DLD1 (cell line): Measurements from ENCODE around the gene SLC2A4.
"Not testable (repeated sequence)": the region's sequence is repeated elsewhere in the genome, so short reads cannot be mapped to it uniquely, and the experiment has no call there.

Experiments used
- in situ Hi-C: cut with HindIII; loops from 2 replicates; pipeline ENCODE4 v1.10.0; 2017; ENCODE audit warnings: low sequenced_read_pairs

The SLC2A4 gene

DNA sequence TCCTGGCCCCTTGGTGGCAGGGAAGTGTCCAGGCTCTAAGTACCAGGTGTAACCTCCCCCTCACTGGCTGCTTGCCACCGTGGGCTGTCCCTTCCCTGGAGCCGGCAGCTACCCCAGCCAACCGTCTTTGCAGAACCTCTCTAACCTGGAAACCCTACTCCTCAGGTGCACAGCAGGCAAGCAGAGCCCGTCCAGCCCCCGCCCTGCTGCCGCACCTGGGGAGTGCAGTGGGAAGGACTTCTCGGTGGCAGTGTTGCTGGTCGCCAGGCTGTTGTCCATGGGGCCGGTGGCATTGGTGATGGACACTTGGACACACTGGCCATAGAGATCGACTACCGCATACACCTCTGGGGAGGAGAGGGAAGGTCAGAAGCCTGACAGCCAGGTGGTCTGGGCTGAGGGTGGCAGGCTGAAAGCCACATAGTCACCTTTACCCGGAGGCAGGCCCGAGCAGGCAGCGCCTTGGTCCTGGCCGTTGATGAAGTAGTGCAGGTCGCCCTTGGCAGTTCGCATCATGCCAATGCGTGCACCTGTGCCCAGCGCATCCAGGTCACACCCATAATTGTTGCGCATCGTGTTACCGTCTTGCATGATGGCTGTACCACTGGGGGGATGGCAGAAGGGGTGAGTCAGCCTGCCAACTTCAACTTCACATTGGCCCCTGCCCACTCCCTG is 41.1 kb downstream of the SLC2A4 start:
- in situ Hi-C loops = no loop called here

DNA sequence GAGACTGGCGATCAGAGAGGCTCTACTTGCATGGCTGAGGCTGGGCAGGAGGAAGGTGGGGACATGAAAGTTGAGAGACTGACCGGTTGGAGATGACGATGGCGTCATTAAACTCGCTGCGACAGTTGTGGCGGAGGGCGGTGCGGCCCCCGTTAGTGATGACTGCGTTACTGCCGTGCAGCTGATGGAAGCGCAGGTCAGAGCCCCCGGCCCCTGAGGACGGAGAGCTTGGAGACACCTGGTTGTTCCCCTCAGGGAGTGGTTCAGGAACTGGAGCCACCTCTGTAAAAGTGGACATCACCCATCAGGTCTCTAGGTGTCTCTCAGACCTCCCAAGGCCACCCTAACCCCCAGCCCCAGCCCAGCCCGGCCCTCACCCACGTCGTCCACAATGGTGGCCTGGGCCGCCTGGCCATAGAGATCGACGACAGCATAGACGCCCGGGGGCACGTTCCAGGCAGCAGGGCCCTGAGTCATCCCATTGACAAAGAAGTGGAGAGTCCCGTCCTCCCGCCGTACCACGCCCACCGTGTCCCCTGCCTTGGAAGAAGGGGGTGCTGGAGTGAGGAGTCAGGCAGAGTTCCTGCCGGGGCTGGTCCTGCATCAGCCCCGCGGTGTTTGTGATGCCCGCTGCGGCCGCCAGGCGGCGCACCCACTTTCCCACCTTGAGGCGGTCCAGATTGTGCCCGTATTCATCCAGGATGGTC is 42.4 kb downstream of the SLC2A4 start:
- in situ Hi-C loops = no loop called here

DNA sequence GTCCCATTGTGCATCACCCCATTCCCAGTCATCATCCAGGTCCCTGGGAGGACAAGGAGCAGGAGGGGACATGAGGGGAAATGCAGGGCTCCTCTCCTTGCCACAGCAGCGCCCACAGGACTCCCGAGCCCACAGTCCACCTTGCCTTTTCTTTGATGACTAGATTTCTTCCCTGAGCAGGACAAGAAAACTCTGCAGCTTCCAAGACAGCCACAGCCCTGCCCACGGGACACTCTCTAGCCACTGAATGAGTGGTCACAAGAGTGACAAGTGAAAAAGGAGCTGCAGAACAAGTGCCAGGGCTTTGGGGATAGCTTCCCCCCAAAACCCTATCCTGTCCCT is 42.9 kb downstream of the SLC2A4 start:
- in situ Hi-C loops = no loop called here

DNA sequence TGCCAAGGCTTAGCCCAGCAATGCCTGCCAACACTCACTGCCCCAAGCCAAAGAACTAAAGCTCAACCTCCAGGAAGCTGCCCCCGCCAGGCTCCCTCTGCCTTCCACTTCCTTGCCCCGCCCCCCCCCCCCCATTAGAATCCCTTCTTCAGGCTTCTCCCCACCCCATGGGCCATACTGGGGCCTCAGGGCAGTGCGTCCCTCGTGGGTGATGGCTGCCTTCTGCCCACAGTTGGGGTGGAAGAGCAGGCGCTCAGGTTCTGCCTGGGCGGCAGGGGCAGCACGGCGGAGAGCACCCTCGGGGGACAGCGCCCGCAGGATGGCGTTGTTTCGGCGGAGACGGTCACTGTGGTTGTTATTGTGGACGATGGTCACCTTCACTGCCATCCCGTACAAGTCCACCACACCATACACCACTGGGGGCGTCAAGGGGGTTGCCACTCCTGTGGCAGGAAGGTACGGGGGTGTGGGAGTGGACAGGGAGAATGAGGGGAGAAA is 43.6 kb downstream of the SLC2A4 start:
- in situ Hi-C loops = no loop called here

DNA sequence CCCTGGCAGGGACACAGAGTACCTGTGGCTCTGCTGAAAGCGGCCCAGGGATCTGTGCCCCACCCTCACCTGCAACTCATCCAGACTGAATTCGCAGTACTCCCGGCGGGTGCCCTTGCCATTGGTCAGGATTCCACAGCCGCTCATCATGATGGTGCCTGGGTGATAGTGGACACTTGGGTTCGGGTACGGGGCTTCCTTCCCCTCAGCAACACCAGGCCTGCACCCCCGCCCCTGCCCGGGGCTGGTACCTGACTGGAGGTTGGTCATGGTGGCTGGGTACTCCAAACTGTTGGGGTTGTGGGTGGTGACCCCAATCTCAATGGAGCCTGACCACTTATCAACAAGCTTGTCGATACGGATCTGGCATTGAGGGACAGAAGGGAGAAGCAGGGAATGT is 44.7 kb downstream of the SLC2A4 start:
- in situ Hi-C loops = no loop called here

DNA sequence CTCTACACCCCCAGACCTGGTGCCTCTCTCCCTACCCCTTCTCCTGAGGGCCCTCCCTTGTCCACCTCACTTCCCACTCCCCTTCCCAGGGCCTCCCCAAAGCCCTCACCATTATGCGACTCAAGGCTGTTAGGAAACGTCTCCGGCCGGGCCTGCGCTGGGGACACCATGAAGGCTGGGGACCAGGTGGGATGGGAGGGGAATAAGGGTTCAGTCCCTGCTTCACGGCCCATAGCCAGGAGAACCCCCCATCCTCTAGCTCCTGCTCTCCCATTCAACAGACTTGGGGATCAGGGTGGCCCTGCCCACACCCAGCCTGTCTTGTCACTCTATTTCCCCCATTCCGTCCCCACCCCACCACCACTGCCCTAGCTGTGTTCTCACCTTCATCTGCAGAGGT is 45.5 kb downstream of the SLC2A4 start:
- in situ Hi-C loops = no loop called here

DNA sequence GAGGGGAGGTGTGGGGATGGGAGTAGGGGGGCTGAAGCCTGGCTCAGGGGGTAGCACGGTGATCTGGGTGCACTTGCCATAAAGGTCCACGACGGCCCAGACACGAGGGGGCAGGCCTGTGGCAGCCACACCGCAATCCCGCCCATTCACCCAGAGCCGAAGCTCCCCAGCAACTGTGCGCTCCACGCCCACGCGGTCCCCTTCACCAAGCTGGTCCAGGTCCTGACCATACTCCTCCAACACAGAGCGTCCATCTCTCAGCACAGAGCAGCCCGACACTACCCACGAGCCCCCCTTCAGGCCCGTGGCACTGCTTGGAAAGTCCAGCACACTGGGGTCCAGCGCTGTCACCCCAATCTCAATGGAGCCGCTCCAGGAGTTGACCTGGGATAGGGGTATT is 46.0 kb downstream of the SLC2A4 start:
- in situ Hi-C loops = no loop called here

DNA sequence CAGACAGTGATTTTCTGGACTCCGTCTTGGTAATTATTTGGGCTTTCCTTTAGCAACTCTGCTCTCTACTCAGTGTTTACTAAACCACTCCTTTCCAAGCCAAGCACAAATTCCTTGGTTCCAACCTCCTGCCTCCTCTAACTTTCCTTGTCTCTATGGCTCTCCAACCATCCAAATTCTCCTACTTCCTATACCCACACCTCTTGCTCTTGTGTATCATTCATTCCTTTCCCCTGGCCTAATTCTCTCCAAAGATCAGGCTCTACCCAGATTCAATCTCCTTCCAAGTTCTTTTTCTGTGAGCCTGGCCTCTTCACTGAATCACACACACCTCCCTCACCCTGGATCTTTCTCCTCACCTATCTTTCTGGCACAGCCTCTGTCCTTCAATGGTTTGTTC is 46.5 kb downstream of the SLC2A4 start:
- in situ Hi-C loops = no loop called here

DNA sequence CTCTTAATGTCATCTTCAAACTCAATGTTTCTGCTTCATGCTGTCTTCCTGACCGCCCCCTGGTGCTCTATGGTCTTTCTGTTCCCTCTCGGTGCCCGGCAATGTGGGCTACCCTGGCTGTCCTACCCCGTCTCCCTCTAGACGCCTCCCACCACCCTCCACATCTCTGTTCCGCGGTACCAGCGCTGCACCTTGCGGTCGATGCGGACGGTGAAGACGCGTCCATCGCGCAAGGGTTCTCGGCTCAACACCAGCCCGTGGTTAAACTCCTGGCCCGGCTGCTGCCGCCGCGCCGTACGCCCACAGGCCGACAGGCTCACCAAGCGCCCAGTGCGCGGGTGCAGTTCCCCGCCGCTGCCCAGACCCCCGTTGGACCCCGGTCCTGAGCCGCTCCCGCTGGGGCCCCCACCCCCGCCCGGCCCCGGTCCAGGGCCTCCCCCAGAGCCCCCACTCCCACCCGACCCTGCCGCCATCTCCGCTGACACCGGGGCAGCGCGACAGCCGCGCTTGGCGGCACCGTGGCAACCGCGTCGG is 47.4 kb downstream of the SLC2A4 start, which contains the start of gene NEURL4:
TSS of gene NEURL4 (minus strand) at position 496 of the 534 bp plus-strand sequence. CDS start at position 473, 23 bp downstream.
- in situ Hi-C loops = no loop called here

DNA sequence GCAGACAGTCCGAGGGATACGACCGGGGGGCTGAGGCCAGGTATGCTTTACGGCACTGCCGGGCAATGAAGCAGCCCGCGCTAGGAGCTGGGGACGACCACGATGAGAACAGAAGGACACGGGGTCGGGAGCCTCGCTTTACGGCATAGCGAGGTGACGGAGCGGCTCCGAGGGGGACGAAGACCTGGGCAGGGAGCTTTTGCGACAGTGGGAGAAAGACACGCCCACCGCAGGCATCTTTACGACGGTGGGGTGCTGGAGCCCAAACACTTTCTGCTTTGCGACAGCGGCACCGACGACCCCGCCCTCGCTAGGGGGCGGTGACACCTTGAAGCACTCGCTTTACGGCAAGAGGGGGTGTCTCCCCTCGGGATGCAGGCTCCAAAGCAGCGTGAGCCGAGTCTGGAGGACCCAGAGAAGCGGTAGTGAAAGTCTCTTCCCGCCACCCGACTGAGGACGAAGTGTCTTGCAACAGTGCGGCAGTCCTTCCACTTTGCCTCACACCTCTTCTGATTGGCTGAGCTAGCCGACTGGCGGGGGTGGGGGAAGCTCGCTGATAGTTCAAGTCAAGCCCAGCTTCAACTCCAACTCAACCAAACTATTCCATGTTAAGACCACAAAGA is 48.0 kb downstream of the SLC2A4 start:
- in situ Hi-C loops = no loop called here

DNA sequence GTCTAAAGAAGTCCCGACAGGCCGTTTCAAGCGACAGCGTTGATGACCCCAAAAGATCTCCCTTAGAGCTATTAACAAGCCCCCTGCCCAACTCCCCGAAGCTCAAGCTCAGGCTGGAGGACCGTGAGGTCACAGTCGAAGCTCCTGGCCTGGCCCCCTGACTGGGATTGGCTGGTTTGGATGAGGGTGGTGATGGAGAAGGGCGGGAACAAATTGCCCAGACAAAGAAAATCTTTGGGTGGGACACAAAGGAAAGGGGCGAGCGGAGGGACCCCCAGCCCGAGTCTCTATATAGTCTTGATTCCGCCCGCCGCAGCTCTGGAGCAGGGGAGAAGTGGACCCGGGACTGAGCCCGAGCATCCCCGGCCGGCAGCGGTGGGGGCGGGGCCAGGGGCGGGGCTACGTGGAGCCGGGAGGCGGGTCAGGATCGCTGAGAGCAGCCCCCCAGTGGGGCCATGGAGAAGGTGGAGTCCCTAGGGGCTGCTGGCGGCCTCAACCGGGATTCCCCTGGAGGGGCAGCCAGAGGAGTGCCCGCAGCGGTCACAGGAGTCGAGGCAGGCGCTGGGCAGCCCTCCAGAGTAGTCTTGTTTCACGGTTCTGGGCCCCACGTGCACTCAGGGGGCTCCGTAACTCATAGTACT is 48.6 kb downstream of the SLC2A4 start:
- in situ Hi-C loops = no loop called here

DNA sequence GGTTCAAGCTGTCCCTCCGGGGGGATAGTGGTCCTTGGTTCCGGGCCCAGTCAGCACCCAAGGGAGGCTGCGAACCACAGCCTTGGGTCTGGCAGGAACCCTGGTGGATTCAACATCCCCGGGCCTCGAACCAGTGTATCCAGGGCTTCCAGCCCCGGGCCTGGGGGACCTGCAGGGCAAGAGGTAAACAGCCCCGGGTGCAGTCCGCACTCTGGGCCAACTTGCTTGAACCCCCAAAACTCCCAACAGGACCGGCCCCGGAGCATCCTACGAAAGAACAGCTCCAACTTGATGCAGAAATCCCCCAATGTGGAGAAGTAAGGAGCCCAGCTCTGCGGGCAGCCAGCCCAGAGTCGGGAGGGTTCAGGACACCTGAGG is 49.1 kb downstream of the SLC2A4 start:
- in situ Hi-C loops = no loop called here

DNA sequence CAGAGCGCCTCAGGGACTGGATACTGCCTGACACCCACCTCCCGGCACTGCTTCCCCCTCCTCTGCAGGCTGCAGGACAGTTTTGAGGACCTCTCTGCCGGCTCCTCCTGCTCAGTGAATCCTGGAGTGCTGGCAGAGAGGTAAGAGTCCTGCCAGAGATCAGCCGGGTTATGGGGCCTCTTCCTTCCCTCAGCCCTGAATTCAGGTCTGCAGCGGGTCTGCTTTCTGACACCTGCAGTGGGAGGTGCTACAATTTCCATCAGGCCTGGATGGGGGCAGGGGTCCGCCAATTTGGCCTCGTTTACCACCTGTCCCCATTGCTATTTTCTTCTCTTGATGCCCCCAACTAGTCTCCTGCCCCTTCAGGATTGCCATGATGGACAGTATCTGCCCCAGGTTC is 50.6 kb downstream of the SLC2A4 start:
- in situ Hi-C loops = no loop called here

DNA sequence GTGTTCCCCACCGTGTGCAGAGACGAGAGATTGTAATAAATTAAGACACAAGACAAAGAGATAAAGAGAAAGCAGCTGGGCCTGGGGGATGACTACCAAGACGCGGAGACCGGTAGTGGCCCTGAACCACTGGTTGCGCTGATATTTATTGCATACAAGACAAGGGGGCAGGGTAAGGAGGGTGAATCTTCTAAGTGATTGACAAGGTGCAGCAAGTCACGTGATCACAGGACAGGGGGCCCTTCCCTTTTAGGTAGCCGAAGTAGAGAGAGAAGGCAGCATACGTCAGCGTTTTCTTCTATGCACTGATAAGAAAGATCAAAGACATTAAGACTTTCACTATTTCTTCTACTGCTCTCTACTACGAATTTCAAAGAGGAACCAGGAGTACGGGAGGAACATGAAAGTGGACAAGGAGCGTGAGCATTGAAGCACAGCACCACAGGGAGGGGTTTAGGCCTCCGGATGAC is 51.1 kb downstream of the SLC2A4 start:
- in situ Hi-C loops = not testable (repeated sequence)

DNA sequence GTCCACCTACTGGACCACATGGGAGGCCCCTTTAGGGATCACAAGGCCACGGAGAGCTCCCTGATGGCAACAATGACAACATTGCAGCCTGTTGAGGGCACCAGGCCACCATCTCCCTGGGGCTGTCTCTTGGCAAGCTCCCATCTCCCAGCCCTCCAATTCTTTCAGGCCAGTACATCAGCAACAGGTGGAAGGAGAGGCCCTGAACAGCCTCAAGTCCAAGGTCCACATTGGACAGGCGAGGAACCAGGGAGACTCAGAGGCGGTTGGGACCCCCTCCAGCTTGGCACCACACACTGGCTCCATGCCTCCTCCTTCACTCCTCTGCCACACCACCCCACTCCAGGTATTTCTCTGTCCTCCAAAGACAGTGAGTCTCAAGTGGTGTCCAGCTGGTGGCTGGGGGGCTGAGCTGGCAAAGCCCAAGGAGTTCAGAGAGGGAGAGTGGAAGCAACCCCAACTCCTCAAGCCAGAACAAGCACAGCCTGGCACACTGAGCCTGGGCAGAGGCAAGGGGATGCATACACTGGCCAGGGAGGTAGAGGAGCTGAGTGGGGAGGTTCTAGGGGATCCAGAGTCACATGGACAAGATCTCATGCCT is 53.5 kb downstream of the SLC2A4 start:
- in situ Hi-C loops = no loop called here

DNA sequence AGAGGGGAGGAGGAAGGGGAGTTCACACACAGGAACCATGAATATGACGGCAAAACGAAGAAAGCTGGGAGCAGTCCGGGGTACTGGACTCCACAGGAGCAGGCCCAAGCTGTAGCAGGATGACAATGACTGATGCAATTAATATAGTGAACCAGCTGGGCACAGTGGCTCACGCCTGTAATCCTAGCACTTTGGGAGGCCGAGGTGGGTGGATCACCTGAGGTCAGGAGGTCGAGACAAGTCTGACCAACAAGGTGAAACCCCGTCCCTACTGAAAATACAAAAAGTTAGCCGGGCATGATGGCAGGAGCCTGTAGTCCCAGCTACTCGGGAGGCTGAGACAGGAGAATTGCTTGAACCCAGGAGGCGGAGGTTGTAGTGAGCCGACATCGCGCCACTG is 54.2 kb downstream of the SLC2A4 start:
- in situ Hi-C loops = not testable (repeated sequence)

DNA sequence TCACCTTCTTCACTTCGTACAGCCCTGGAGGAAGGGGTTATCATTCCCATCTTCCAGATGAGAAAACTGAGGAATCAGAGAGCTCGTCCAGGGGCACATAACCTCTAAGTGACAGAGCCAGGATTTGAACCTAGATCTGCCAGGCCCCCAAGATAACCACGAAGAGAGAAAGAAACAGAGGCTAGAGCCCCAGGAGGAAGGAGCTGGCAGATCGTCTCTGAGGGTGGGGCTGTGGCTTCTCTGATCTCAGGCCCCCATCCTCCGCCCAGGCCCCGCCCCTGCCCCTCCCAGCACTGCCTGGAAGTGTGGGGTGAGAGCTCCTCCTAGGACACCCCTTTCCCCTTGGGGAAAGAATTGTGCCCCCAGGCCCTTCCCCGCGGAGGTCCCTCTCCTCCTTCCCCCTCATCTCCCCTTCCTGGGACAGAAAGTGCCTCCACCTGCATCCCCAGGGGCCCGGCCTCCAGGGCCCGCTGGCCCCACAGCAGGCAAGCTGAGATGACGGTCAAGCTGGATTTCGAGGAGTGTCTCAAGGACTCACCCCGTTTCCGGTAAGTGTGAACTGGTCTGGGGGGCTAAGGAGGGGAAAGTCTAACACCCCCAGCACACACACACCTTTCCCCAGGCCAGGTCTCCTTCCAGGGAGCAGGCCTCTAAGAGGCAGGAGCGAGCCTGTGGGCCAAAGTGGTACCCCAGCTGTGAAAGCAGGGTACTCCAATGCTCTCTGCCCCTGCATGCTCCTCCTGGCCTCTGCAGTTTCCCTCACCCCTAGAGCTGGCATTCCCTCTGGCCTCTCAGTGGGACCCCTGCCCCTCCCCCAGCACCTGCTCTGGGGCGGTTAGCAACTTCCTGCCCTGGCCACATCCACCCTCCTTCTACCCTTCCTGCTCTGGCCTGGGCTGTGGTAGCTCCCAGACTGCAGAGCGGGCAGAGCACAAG is 55.0 kb downstream of the SLC2A4 start, which contains the start of gene ACAP1:
TSS of gene ACAP1 (plus strand) at position 290 of the 936 bp plus-strand sequence. CDS start at position 496, 206 bp downstream.
- in situ Hi-C loops = no loop called here

DNA sequence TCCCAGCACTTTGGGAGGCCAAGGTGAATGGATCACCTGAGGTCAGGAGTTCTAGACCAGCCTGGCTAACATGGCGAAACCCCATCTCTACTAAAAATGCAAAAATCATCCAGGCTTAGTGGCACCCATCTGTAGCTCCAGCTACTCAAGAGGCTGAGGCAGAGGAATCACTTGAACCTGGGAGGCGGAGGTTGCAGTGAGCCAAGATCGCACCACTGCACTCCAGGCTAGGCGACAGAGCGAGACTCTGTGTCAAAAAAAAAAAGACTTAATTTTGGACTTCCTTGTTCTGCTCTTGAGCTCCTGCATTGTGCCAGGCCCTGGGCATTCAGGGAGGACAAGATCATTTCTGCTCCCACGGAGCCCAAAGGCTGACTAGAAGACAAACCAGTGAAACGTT is 56.1 kb downstream of the SLC2A4 start:
- in situ Hi-C loops = not testable (repeated sequence)
